Right atrium auricular region (tissue), 2 donors: ENCODE measurements around the gene PIGB. TPM values are rescaled to one million over a fixed set of nuclear protein-coding genes. Genes with fewer than 3 reads are reported as not detected.
"Not testable (repeated sequence)": the region's sequence is repeated elsewhere in the genome, so short reads cannot be mapped to it uniquely, and the experiment has no call there.

Source experiments
- DNase-seq: peaks from one replicate; pipeline ENCODE4 v3.0.0-alpha.2; 2019; ENCODE audit warnings: low spot score
- H3K27ac ChIP-seq, 2 donors: fragments of 200-600 bp; sonication (generic); 1 replicate in 1 of 2; 2 replicates in 1 of 2; pipeline ENCODE4 v1.5.1; 2016 to 2019
- H3K27me3 ChIP-seq, 2 donors: fragments of 200-600 bp; sonication (generic); one replicate each; pipeline versions ENCODE4 v1.5.1 to v1.6.0; 2017 to 2019
- H3K36me3 ChIP-seq: fragments of 200-600 bp; sonication (generic); one replicate; pipeline ENCODE4 v1.5.1; 2016
- H3K4me1 ChIP-seq, 2 donors: fragments of 200-600 bp; sonication (generic); one replicate each; pipeline versions ENCODE4 v1.5.1 to v1.6.0; 2017 to 2019
- H3K4me3 ChIP-seq, 2 donors: fragments of 200-600 bp; sonication (generic); 1 replicate in 1 of 2; 2 replicates in 1 of 2; pipeline ENCODE4 v1.5.1; 2017 to 2019; ENCODE audit warnings: mild to moderate bottlenecking in 1 of 2, moderate library complexity in 1 of 2
- H3K9me3 ChIP-seq, 2 donors: fragments of 200-600 bp; sonication (generic); one replicate each; pipeline ENCODE4 v1.5.1; 2019
- microRNA counts, 2 donors: library from miRNA; unstranded; fragments of <30 nt; microRNA quantifications; one replicate each; lab custom pipeline; 2016 to 2017
- microRNA-seq, 2 donors: library from miRNA; unstranded; fragments of <30 nt; microRNA quantifications; one replicate each; pipeline ENCODE4, GENCODE V29; 2016 to 2017; ENCODE audit warnings: borderline number of aligned reads in 2 of 2, borderline replicate concordance in 1 of 2
- total RNA-seq, 2 donors: library from RNA; depleted of rRNA; stranded (reverse); fragments of >200 nt; gene quantifications; one replicate each; pipeline ENCODE4 v1.1.0, GENCODE V29; 2016
- TF ChIP-seq, protein P1 (sequence below), 2 donors: fragments of 200-600 bp; sonication (generic); IDR thresholded peaks; one replicate each; pipeline ENCODE4 v1.5.1; 2019; ENCODE audit warnings: antibody characterized with exemption in 2 of 2

PIGB gene
- total RNA-seq, 2 donors from 2014 or later = 3.2 to 3.3 TPM

GRCh38 chr15:55394694-55395093, 75.7 kb downstream of the PIGB start:
- Histone ChIP-seq H3K36me3 (no peaks in the 10 kb centered on the region), H3K9me3 (no peaks in the 10 kb centered on the region), H3K27ac (no peak overlapping the region), H3K4me1 (no peaks in the 10 kb centered on the region), H3K4me3 (no peak overlapping the region), H3K27me3 (no peaks in the 10 kb centered on the region)
- TF ChIP-seq, protein P1, sequence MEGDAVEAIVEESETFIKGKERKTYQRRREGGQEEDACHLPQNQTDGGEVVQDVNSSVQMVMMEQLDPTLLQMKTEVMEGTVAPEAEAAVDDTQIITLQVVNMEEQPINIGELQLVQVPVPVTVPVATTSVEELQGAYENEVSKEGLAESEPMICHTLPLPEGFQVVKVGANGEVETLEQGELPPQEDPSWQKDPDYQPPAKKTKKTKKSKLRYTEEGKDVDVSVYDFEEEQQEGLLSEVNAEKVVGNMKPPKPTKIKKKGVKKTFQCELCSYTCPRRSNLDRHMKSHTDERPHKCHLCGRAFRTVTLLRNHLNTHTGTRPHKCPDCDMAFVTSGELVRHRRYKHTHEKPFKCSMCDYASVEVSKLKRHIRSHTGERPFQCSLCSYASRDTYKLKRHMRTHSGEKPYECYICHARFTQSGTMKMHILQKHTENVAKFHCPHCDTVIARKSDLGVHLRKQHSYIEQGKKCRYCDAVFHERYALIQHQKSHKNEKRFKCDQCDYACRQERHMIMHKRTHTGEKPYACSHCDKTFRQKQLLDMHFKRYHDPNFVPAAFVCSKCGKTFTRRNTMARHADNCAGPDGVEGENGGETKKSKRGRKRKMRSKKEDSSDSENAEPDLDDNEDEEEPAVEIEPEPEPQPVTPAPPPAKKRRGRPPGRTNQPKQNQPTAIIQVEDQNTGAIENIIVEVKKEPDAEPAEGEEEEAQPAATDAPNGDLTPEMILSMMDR (IDR thresholded peaks at IDR 0.05) = no peak
- no peak for DNase-seq

DNA sequence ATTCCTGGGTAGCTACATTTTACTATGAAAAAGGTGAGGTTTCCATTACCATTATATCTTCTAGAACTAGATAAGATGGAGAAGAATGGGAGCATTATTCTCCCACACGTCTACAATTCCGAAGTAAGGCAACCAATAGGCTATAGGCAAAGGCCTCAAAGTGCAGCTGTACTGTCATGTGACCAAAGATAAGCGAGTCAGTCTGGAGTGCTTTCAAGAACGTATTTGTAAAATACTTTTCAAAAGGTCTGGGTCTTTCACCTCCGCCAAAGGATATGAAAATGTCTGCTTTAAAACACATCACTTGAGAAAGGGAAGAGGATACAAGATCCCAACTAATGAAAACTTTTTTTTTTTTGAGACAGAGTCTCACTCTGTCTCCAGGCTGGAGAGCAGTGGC, 79.2 kb downstream of the PIGB start:
- no peaks in the 10 kb centered on the region for H3K27me3 ChIP-seq
- no peak overlapping the region for H3K27ac ChIP-seq
- no peak for DNase-seq
- no peaks in the 10 kb centered on the region for H3K36me3 ChIP-seq
- H3K9me3 ChIP-seq = no peaks in the 10 kb centered on the region
- TF ChIP-seq, protein P1 (IDR thresholded peaks at IDR 0.05) = no peak
- no peak overlapping the region for H3K4me3 ChIP-seq
- peaks cover 0 to 6% of the 10 kb centered on the region in 2 donors for H3K4me1 ChIP-seq

DNA sequence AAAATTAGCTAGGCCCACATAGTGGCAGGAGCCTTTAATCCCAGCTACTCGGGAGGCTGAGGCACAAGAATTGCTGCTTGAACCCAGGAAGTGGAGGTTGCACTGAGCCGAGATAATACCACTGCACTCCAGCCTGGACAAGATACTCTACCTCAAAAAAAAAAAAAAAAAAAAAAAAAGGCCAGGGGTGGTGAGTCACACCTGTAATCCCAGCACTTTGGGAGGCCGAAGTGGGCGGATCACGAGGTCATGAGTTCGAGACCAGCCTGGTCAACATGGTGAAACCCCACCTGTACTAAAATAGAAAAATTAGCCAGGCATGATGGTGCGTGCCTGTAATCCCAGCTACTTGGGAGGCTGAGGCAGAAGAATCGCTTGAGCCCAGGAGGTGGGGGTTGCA, 81.0 kb downstream of the PIGB start:
- peaks cover 0 to 22% of the 10 kb centered on the region in 2 donors for H3K4me1 ChIP-seq
- not testable (repeated sequence) for H3K27ac ChIP-seq, H3K36me3 ChIP-seq

DNA sequence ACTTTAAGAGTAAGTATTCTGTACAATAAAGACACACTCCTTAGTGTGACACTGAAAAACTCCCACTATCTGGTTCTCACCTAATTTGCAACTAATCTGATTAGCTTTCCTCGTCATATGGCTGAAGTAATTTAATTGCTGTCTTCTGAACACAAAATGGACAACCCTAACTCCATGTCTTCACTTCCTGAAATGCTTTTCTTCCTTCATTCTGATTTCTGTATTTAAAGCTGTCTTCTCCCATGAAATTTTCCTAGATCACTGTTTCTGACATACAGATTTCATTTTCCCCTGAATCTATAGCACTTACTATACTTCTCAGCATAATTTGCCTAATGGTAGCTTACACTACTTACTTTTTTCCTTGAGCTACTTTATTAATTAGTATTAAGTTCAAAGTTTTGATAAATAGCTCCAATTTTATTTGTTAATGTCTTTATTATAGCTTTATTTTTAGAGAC, 82.8 kb downstream of the PIGB start:
- H3K4me1 ChIP-seq = peaks cover 0 to 34% of the 10 kb centered on the region in 2 donors
- DNase-seq = no peak
- no peak overlapping the region for H3K27ac ChIP-seq
- TF ChIP-seq, protein P1 (IDR thresholded peaks at IDR 0.05) = no peak
- no peak overlapping the region for H3K4me3 ChIP-seq
- H3K27me3 ChIP-seq = no peaks in the 10 kb centered on the region
- no peaks in the 10 kb centered on the region for H3K9me3 ChIP-seq
- no peaks in the 10 kb centered on the region for H3K36me3 ChIP-seq

More for the DNA sequence above, 81.0 kb downstream of the PIGB start:
- H3K27me3 ChIP-seq, H3K9me3 ChIP-seq, H3K4me3 ChIP-seq, DNase-seq: not testable (repeated sequence)

GRCh38 chr15:55402707-55403106, 83.7 kb downstream of the PIGB start:
- H3K36me3 ChIP-seq = no peaks in the 10 kb centered on the region
- peaks cover 0 to 39% of the 10 kb centered on the region in 2 donors for H3K4me1 ChIP-seq
- H3K9me3 ChIP-seq = no peaks in the 10 kb centered on the region
- no peak for DNase-seq
- H3K27ac ChIP-seq = peak overlapping the region in 1 of 2 donors; percentile 0
- H3K4me3 ChIP-seq = no peak overlapping the region
- no peaks in the 10 kb centered on the region for H3K27me3 ChIP-seq
- TF ChIP-seq, protein P1 (IDR thresholded peaks at IDR 0.05) = no peak

DNA sequence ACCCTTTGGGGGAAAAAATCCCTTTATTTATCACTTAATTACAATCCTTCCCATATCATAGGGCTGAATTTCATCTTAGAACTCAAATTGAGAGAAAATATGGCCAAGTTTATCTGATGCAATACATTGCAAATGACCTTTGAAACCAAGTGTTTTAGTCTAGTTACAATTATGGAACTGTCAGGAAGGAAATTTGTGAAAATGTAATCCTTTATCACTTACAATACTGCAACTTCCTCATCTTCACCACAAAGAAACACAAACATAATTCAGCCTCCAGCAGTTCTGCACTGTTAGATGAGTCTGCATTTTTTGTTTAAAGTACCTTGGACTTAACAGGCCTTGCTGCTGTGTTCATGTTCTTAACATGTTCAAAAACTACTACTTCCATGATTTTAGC, 84.5 kb downstream of the PIGB start:
- H3K4me1 ChIP-seq = peaks cover 0 to 39% of the 10 kb centered on the region in 2 donors
- no peak overlapping the region for H3K4me3 ChIP-seq
- H3K27me3 ChIP-seq = no peaks in the 10 kb centered on the region
- no peak for DNase-seq
- H3K36me3 ChIP-seq = no peaks in the 10 kb centered on the region
- peak overlapping the region; percentile 0 to 4 for H3K27ac ChIP-seq
- no peaks in the 10 kb centered on the region for H3K9me3 ChIP-seq
- TF ChIP-seq, protein P1 (IDR thresholded peaks at IDR 0.05) = no peak

MicroRNAs within 50 kb of the gene (microRNA counts, 767-probe panel; counts per million panel counts)
- microRNA hsa-miR-628-3p (lab: Ali Mortazavi, UCI) = 0 to 1,961 counts per million in 2 donors
- microRNA hsa-miR-628-5p (lab: Ali Mortazavi, UCI) = 0 to 2,596 counts per million in 2 donors

Small RNA genes lying within 50 kb of the gene (microRNA-seq; reads per million reads assigned to microRNA genes)
- 214 to 305 reads per million in 2 donors for gene MIR628

Other genes starting within 250 kb of the PIGB start
- gene RSL24D1, start 122.3 kb upstream of the PIGB start, total RNA-seq = 10 to 100 TPM; 42.6 to 48.2 TPM
- 1 to 10 TPM; 5.0 to 7.9 TPM for gene RAB27A, start 29.4 kb upstream of the PIGB start, total RNA-seq
- 10 to 100 TPM; 11.4 to 14.8 TPM for gene PIGBOS1, start 99 bp upstream of the PIGB start, total RNA-seq
- 10 to 100 TPM; 54.7 to 81.4 TPM for gene CCPG1, start 89.1 kb downstream of the PIGB start, total RNA-seq
- gene PIERCE2, start 89.3 kb downstream of the PIGB start, total RNA-seq = 1 to 10 TPM; 1.6 to 5.6 TPM
- 1 to 10 TPM; 1.0 to 1.1 TPM for gene DNAAF4, start 189.0 kb downstream of the PIGB start, total RNA-seq